Fibroblast of gingiva (primary cell): ENCODE results near the gene SNED1.
A peak's percentile ranks its signal among the peaks of the same experiment; 100 is the strongest.

Experiments
- DNase-seq: peaks from one replicate; pipeline ENCODE4 v3.0.0-alpha.2; 2011; ENCODE audit warnings: low read depth

Gene SNED1

DNA sequence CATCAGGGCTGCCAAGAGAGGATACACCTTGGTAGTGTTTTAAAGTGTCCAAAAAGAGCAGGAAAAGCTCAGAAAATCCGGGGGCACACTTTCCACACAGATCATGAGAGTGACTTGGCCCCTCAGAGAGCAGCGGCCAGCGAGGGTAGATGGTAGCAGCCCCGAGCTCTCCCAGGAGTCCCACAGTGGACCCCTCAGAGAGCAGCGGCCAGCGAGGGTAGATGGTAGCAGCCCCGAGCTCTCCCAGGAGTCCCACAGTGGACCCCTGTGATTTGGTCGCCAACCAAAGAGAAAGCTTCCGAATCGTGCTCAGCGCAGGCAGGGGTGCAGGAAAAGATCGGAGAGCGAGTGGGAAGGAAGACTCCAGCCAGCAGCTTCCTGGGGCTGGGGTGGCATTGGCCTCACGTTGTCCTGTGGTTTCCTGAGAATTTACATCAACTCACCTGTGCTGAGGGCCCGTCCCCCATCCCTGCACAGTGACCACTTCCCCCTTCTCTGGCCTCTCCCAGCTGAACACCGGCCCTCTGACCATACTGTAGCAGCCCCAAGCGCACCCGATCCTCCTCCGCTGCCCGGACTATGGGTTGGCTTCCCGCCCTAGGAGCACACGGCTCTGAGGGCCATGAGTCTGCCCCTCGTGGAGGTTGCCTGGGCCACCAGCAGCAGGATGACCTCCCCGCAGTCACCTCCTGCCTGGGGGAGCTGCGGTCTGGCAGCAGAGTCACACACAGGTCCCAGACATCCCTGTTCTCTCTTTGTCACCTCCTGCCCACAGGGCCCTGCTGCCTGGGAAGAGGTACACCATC, 69.9 kb downstream of the SNED1 start:
- DNase-seq: no peak

- no peak for DNase-seq
These were observed 70.8 kb downstream of the SNED1 start for GRCh38 chr2:241068942-241069810.

DNA sequence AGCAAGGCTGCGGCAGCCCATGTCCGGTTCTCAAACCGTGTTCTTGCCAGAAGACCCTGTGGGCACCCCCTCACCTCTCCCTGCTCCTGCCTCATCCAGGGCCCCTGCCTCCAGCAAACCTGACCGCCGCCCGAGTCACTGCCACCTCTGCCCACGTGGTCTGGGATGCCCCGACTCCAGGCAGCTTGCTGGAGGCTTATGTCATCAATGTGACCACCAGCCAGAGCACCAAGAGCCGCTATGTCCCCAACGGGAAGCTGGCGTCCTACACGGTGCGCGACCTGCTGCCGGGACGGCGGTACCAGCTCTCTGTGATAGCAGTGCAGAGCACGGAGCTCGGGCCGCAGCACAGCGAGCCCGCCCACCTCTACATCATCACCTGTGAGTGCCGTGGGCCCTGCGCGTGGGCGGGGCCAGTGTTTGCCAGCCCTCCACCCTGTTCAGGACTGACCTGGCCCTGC, 71.4 kb downstream of the SNED1 start:
- no peak for DNase-seq

- DNase-seq: no peak
These were observed 71.9 kb downstream of the SNED1 start for GRCh38 chr2:241070361-241070760.

DNA sequence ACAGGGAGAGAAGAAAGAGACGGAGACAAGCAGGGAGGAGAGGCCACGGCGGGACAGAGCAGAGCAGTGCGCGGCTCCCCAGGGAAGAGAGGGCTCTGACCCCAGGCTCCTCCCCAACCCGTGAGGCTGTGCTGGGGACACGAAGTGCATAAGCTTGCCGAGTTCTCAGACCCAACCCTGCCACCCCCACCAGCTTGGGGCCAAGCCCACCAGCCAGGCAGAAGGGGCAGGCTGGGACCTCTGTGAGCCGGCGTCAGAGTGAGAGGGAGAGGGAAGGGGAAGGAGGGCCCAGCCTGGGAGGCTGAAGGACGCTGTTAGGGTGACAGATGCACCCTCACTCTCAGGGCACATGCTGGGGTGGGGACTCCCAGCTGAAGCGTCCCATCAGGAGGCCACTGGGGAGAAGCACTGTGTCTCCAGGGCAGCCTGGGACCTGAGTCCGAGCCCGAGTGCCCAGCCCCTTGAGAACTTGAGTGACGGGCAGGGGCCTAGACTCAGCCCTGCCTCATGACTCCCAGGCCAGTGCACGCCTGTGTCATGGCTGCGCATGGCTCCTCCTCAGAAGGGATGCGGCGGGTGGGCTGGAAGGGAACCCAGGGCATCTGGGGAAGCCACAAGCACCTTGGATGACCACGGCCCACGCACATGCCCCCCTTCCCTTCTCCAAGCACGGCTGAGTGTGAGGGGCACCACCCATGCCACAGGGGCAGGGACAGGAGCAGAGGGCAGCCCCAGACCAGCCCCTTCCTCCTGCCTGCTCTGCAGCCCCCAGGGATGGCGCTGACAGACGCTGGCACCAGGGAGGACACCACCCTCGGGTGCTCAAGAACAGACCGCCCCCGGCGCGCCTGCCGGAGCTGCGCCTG, 72.6 kb downstream of the SNED1 start:
- DNase-seq: no peak

- no peak for DNase-seq
These were observed 73.3 kb downstream of the SNED1 start for GRCh38 chr2:241071677-241072111.

DNA sequence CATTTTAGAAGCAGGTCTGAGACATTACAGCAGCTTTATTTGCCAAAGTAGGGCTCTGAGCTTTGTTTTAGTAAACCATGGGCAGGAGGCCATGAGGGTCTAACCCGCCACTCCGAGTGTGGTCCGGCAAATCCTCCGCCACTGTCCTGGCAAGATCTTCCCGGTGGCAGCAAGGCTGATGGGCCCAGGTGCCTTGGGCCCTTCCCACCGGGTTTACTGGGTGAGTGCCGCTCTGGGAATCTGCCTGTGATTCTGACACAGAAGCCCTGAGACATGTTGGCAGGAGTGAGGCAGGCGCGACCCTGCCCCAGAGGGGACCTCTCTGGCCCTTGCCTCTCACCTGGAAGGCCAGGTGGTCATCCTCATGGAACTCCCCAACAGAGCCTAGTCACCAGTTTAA, 73.7 kb downstream of the SNED1 start:
- no peak for DNase-seq

- DNase-seq: no peak
These were observed 74.2 kb downstream of the SNED1 start for GRCh38 chr2:241072553-241073165.

DNA sequence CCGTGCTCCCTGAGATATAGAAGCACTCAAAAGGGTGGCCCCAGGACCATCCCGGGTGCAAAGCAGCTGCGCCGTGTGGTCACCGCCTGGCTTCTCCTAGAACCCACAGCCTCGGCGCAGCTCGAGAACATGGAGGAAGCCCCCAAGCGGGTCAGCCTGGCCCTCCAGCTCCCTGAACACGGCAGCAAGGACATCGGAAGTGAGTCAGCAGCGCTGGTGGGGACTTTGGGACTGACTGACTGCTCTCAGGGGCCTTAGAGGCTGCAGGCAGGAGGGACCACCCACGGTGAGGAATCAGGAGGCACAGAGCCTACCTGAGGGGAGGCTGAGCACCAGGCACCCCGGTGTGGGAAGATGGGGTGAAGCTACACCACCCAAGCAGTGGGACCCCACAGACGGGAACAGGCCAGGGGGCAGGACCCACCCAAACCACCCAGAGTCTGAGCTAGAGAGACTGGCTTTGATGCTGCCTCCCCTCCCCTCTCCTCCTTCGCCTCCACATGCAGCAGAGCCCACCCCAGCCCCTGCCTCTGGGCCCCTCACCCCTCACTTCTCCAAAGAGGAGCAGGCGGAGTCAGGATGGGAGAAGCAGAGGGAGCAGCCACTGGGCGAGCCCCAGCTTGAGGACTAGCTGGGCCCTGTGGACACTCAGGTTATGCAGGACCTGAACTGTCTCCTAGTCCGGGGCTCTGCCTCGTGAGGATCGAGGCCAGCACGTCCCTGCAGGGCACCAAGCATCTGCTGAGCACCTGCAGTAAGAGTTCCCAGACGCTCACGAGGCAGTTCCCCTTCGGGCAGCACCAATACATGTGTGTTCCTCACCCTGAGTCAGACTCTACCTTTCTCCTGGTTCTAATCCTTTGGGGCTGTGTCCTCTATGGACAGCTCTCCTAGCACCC, 75.0 kb downstream of the SNED1 start:
- no peak for DNase-seq

- DNase-seq: no peak
These were observed 75.8 kb downstream of the SNED1 start for GRCh38 chr2:241074065-241074818.

GRCh38 chr2:241074901-241075540, 76.6 kb downstream of the SNED1 start:
- DNase-seq: no peak

- peak; percentile 60 for DNase-seq
These were observed 82.2 kb downstream of the SNED1 start for GRCh38 chr2:241080405-241081189.

GRCh38 chr2:241081190-241081642, 82.8 kb downstream of the SNED1 start:
- DNase-seq: no peak

- DNase-seq: no peak
These were observed 83.4 kb downstream of the SNED1 start for GRCh38 chr2:241081643-241082340.

GRCh38 chr2:241082341-241083090, 84.1 kb downstream of the SNED1 start:
- DNase-seq: no peak

DNA sequence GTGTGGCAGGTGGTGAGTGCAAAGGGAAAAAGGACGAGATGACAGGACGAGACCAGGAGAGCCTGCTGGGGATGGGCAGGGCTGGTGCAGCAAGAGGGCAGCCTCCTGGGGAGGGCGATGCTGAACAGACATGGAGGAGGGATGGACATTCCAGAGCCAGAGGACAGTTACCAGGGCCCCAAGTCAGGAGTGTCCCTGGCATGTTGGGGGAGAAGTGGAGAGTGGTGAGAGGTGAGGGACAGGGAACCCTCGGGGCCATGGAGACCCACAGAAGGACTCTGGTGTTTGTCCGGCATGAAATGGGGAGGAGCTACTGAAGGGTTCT, 84.6 kb downstream of the SNED1 start:
- DNase-seq: no peak

GRCh38 chr2:241084856-241085444, 86.5 kb downstream of the SNED1 start:
- no peak for DNase-seq
